Activated naive CD8-positive, alpha-beta T cell treated with anti-CD3 and anti-CD28 coated beads, Interleukin-2, amount 50 U/mL, for 24 hours (primary cell): Measurements from ENCODE around the gene WDFY4.

ENCODE experiments used
- ATAC-seq: fragments of 150-1000 bp; cut with Tn5 transposase; one replicate; pipeline ENCODE4 v1.10.0; 2021
- DNase-seq: peaks from one replicate; pipeline ENCODE4 v3.0.0; 2021
- H3K27ac Mint-ChIP-seq: one replicate; pipeline ENCODE4 v1.8.0; 2021; ENCODE audit warnings: mild to moderate bottlenecking, mixed read lengths
- H3K27me3 Mint-ChIP-seq: one replicate; pipeline ENCODE4 v1.8.0; 2021; ENCODE audit warnings: mixed read lengths
- H3K36me3 Mint-ChIP-seq: one replicate; pipeline ENCODE4 v1.8.0; 2021; ENCODE audit warnings: low read depth, mixed read lengths
- H3K4me1 Mint-ChIP-seq: one replicate; pipeline ENCODE4 v1.8.0; 2021; ENCODE audit warnings: mixed read lengths
- H3K4me3 Mint-ChIP-seq: one replicate; pipeline ENCODE4 v1.8.0; 2021; ENCODE audit warnings: mild to moderate bottlenecking, moderate library complexity, mixed read lengths
- H3K9me3 Mint-ChIP-seq: one replicate; pipeline ENCODE4 v1.8.0; 2021; ENCODE audit warnings: mixed read lengths

The WDFY4 gene

DNA sequence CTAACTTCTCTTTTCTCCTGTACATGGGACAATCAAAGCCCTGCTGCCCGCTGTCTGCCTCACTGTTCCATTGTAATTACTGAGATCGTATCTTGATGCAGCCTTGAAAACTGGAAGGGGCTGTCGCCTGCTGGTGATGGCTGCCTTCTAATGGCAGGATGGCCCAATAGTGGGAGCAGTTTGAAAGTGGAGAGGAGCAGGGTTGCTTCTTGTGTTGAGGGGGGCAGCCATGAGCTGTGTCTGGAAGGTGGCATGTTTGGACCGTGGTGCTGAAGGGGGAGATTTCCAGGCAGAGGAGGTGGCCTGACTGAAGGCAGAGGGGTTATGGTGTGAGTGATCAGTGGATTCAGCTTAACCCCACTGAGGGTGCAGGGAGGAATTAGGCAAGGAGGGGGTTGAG, 8.1 kb downstream of the WDFY4 start:
- no peak for ATAC-seq
- DNase-seq: no peak
- Mint-ChIP-seq H3K9me3 (no peaks in the 10 kb centered on the region), H3K4me1 (peaks cover 5% of the 10 kb centered on the region), H3K27me3 (no peaks in the 10 kb centered on the region), H3K27ac (no peak overlapping the region), H3K4me3 (no peak overlapping the region), H3K36me3 (no peaks in the 10 kb centered on the region)

DNA sequence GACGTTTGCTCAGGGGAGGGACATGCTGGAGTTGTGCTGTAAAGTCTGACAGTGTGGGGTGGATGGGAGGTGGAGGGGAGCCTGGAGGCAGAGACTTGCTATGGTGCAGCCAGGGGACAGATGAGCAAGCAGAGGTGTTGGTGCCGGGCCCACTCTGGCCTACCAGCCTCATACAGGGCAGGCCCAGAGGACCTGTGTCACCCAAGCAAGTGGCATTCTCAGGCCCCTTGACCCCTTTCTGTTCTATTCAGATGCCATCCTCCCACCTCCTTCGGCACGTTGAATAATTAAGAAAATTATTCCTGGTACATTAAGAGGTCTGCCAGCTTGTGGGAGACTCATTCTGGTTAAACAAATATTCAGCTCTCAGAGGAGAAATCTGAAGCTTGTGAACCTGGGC, 8.5 kb downstream of the WDFY4 start:
- DNase-seq: no peak
- no peaks in the 10 kb centered on the region for H3K27me3 Mint-ChIP-seq
- no peak overlapping the region for H3K27ac Mint-ChIP-seq
- peaks cover 5% of the 10 kb centered on the region for H3K4me1 Mint-ChIP-seq
- no peaks in the 10 kb centered on the region for H3K9me3 Mint-ChIP-seq
- no peaks in the 10 kb centered on the region for H3K36me3 Mint-ChIP-seq
- H3K4me3 Mint-ChIP-seq: no peak overlapping the region
- no peak for ATAC-seq

DNA sequence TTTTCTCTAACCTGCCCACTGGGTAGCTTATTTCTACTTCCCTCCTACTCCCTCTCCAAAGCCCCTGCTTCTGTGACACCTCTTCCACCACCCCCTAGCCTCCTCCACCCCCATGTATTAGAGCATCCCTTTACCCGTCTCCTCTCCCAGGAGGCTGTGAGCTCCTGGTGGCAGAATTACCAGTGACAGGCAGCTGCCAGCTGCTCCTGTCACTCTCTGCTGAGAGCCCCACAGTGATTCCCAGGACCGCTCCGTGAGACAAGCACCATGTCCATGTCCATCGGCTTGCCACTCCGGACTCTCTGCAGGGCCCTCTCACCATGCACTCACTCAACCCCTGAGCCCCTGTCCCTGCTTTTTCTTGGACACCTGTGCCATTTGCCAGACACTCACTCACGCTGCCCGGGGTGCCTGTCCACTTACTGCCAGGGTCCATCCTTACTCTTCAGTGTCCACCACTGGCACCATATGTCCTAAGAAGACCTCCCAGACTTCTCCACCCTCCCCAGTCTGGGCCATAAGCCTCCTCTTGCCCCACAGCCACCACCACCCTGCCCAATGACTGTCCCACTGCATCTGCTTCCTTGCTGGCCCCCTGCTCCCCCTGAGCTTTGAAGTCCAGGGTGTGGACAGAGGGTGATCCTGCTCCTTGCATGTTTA, 9.8 kb downstream of the WDFY4 start:
- ATAC-seq: no peak
- no peaks in the 10 kb centered on the region for H3K9me3 Mint-ChIP-seq
- no peak overlapping the region for H3K27ac Mint-ChIP-seq
- no peaks in the 10 kb centered on the region for H3K36me3 Mint-ChIP-seq
- no peak overlapping the region for H3K4me3 Mint-ChIP-seq
- H3K4me1 Mint-ChIP-seq: peaks cover 5% of the 10 kb centered on the region
- DNase-seq: no peak
- no peaks in the 10 kb centered on the region for H3K27me3 Mint-ChIP-seq

DNA sequence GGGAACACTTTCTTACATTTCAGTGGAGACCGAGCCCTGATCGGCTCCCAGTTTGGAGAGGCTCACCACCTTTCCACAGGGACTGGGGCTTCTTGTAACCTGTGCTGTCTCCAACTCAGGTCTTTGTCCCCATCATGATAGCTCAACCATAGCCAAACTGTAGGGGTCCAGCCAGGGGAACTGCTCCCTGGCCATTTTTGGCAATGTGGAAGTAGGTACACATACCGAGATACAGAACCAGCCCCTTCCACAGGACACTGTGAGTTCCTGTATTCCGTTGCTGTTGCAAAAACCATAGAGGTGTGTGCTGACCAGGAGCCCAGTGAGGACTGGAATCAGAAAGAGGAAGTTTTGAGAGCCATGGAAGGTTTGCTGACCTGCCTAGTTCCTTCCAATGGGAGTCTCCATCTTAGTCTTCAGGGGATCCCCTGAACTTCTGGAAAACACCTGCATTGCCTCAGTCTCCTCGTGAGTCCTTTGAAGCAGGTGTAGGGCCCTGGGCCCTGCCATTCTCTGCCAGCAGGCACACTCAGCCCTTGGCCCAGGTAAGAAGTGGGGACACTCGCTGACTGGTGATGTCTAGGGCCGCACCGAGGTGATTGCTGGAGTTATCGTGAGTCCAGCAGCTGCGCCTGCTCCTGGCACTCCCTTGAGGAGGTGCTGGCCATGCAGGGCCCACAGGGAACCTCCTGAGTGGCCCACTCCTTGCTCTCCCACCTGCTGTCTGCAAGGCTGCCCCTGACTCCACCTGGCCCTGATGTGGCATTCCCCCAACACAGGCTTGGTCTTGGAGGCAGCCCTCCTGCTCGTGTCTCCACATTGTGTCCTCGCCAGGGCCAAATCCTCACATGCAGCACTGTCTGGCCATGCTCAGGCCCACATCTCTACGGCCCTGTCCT, 11.2 kb downstream of the WDFY4 start:
- Mint-ChIP-seq H3K27me3 (no peaks in the 10 kb centered on the region), H3K27ac (no peak overlapping the region), H3K4me1 (peaks cover 5% of the 10 kb centered on the region), H3K9me3 (no peaks in the 10 kb centered on the region), H3K4me3 (no peak overlapping the region), H3K36me3 (no peaks in the 10 kb centered on the region)
- ATAC-seq: no peak
- no peak for DNase-seq

DNA sequence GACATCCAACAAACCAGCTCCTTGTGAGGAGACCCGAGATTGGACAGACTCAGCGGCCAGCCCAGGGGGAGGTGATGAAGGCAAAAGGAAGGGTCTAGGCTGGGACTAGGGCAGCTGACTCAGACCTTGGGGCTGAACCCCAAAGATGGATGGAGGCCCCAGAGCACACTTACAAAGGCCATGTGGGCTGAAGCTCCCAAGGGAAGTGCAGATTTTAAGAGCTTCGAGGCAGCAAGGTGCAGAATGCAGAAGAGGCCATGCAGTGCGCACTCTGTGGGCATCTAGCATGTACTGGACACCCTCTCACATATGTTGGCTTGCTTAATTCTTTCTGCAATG, 11.8 kb downstream of the WDFY4 start:
- Mint-ChIP-seq H3K27me3 (no peaks in the 10 kb centered on the region), H3K36me3 (no peaks in the 10 kb centered on the region), H3K4me1 (peaks cover 5% of the 10 kb centered on the region), H3K27ac (no peak overlapping the region), H3K9me3 (no peaks in the 10 kb centered on the region), H3K4me3 (no peak overlapping the region)
- DNase-seq: no peak
- no peak for ATAC-seq

DNA sequence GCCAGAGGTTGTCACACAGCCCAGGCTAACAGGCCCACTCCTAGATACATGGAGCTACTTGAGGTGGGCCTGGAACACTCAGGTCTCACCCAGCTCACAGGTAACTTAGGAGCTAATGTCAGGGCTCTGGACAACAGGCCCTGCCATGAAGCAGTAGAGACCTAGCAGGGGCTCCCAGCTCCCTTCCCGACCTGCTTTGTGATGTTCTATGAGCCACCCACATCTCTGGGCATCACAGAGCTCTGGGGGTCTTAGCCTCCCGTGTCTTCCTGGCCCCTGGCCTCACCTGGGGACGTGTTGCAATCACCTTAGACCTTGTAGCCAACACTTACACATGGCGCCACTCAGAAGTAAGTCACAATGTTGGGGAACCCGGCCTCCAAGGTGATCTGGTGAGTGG, 12.4 kb downstream of the WDFY4 start:
- Mint-ChIP-seq H3K27ac (no peak overlapping the region), H3K27me3 (no peaks in the 10 kb centered on the region), H3K4me1 (peaks cover 5% of the 10 kb centered on the region), H3K4me3 (no peak overlapping the region), H3K9me3 (no peaks in the 10 kb centered on the region), H3K36me3 (no peaks in the 10 kb centered on the region)
- DNase-seq (no peak), ATAC-seq (no peak)

DNA sequence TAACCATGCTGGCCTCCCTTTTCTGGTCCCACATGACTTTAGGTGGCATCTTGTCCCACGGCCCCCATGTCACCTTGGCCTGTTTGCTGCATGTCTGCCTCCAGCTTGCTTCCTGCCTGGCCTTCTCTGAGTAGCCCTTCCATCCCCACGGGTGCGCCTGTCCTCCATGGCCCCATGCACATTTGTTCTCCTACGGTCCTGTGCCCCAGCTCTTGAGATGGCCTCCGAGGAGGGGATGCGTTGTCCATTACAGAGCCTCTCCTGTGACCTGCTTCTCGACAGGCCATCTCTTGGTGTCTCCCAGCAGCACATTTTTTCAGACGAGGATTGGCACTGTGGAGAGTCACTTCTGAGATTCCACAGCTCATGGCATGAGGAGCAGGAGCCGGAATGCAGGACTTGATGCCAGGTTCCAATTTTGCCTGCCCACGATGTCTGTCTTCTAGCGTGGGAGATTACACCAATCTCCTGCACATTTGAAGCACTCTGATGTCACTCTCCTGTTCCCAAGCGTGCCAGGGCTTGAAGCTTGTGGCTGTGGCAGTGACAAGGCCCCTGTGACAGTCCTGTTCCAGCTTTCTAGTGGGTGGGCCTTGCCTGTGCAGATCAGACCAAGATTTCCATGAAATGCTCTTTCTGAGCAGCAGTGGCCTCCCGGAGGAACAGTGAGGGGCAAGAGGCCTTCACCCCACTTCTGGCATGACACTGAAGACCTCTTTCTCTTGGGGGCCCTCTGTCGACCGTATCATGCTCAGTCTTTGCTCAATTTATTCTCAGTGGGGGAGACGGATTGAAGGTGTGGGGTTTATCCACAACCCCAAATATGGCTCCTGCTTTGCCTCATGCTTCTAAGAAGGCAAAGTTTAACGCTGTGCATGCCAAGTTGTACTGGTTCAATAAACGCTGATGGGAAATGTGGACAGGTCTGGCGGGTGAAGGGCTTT, 13.4 kb downstream of the WDFY4 start:
- H3K27me3 Mint-ChIP-seq: no peaks in the 10 kb centered on the region
- DNase-seq (no peak), ATAC-seq (no peak)
- no peak overlapping the region for H3K27ac Mint-ChIP-seq
- no peak overlapping the region for H3K4me3 Mint-ChIP-seq
- H3K9me3 Mint-ChIP-seq: no peaks in the 10 kb centered on the region
- H3K36me3 Mint-ChIP-seq: no peaks in the 10 kb centered on the region
- H3K4me1 Mint-ChIP-seq: peaks cover 4% of the 10 kb centered on the region

DNA sequence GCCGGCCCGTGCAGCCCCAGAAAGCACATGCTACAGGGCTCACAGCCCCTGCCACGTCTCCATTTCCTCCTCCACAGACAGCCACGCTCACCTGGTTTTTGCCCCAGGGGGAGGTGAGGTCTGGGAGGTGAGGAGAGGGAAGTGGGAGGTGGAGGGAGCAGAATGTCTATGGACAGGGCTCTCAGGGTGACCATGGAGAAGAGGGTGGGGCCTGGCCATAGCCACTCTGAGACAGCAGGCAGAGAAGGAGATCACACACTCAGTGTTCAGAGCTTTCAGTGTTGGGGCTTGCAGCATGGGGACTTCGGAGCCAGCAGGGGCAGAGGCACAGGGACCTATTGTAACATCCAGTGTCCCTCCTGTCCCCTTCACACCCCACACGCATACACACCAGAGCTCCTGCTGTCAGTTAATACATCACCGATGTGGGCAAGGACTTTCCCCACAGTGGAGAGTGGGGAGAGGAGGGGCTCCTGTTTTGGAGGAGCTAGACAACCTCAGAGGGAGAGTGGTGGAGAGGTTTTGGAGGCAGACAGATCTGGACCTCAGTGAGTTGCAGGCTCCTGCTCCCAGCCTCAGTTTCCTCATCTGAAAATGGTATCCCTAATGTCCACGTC, 14.4 kb downstream of the WDFY4 start:
- no peaks in the 10 kb centered on the region for H3K36me3 Mint-ChIP-seq
- H3K4me3 Mint-ChIP-seq: no peak overlapping the region
- H3K9me3 Mint-ChIP-seq: no peaks in the 10 kb centered on the region
- peaks cover 4% of the 10 kb centered on the region for H3K4me1 Mint-ChIP-seq
- no peaks in the 10 kb centered on the region for H3K27me3 Mint-ChIP-seq
- DNase-seq: no peak
- no peak overlapping the region for H3K27ac Mint-ChIP-seq
- ATAC-seq: no peak

DNA sequence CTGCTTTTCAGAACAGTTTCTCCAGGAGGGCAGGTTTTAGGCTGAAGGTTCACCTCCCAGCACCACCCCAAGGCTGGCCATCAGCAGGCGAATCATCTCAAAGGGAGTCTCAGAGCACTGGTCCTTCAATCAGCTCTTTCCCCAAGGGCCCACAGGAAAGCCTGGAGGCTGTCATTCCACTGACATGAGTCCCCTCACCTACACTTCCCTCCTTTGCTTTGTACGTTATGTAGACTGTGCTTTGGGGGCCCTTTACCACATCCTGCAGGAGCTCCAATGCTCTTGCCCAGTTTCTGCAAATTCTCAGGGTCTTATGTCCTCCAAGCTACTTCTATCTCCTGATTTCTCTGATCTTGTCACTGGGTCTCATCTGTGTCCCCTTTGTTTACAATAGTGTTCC, 15.4 kb downstream of the WDFY4 start:
- no peaks in the 10 kb centered on the region for H3K27me3 Mint-ChIP-seq
- H3K4me1 Mint-ChIP-seq: peaks cover 4% of the 10 kb centered on the region
- H3K9me3 Mint-ChIP-seq: no peaks in the 10 kb centered on the region
- no peak overlapping the region for H3K27ac Mint-ChIP-seq
- H3K4me3 Mint-ChIP-seq: no peak overlapping the region
- H3K36me3 Mint-ChIP-seq: no peaks in the 10 kb centered on the region
- ATAC-seq (no peak), DNase-seq (no peak)

DNA sequence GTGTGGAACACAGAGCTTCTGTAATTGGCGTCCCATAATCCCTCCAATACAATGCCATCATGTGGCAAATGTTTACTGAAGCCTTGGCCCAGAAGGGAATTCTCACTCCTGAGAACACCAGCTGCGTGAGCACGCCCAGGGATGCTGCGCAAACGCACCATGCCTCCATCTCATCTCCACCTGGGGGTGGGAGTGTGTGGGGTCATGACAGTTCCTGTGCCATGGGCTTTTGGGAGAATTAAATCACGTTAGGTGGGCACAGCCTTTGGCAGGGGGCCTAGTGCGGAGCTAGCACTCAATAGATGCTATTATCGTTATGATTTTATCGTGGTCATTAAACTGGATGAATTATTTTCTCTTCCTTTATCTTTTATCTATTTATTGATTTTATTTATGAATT, 15.8 kb downstream of the WDFY4 start:
- H3K4me1 Mint-ChIP-seq: peaks cover 2% of the 10 kb centered on the region
- DNase-seq (no peak), ATAC-seq (no peak)
- no peak overlapping the region for H3K4me3 Mint-ChIP-seq
- H3K36me3 Mint-ChIP-seq: no peaks in the 10 kb centered on the region
- H3K9me3 Mint-ChIP-seq: no peaks in the 10 kb centered on the region
- no peaks in the 10 kb centered on the region for H3K27me3 Mint-ChIP-seq
- H3K27ac Mint-ChIP-seq: no peak overlapping the region

DNA sequence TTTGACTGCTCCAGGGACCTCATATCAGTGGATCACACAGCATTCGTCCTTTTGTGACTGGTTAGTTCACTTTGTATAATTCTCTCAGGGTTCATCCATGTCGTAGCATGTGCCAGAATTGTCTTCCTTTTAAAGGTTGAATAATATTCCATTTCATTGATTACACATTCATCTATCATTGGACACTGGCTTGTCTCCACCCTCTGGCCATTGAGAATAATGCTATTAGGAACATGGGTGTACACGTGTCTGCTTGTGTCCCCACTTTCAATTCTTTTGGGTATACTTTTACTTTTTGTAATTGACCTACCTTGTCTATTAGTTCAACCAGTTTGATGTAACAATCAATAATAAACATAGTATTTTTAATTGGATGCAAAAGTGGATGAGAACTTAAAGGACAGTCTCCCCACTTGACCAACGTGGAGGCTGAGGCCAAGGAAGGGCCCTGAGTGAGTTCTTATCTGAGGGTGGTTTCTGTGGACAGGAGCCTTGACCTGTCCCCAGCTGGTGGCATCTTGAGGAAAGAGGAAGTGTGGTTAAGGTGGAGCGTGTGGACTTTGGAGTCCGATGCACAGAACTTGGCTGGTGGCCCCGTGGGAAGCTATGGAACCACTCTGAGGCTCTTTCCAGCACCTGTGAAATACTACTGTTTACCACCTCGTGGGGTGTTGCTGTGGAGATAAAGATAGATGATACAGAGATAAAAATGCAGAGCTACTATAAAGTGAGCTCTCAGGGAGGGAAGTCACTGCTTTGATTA, 16.6 kb downstream of the WDFY4 start:
- Mint-ChIP-seq H3K4me1 (no peaks in the 10 kb centered on the region), H3K9me3 (no peaks in the 10 kb centered on the region), H3K4me3 (no peak overlapping the region), H3K27ac (no peak overlapping the region), H3K27me3 (no peaks in the 10 kb centered on the region), H3K36me3 (no peaks in the 10 kb centered on the region)
- ATAC-seq (no peak), DNase-seq (no peak)

DNA sequence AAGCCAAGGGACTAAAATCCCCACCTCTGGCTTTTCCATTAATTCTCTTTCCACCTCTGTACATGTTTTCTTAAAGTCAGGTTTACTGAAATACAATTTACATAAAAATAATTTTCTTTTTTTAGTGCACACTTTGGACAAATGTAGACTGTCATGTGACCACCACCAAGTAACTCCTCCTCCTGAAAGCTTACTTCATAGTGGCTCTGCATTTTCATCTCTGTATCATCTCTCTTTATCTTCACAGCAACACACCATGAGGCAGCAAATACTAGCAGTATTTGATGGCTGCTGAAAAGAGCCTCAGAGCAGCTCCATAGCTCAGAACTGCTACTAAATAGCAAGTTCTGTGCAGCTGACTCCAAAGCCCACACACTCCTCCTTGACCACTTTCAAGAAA, 17.3 kb downstream of the WDFY4 start:
- H3K36me3 Mint-ChIP-seq: no peaks in the 10 kb centered on the region
- no peak overlapping the region for H3K27ac Mint-ChIP-seq
- DNase-seq: no peak
- peaks cover 2% of the 10 kb centered on the region for H3K4me1 Mint-ChIP-seq
- H3K9me3 Mint-ChIP-seq: no peaks in the 10 kb centered on the region
- H3K27me3 Mint-ChIP-seq: no peaks in the 10 kb centered on the region
- ATAC-seq: no peak
- no peak overlapping the region for H3K4me3 Mint-ChIP-seq

DNA sequence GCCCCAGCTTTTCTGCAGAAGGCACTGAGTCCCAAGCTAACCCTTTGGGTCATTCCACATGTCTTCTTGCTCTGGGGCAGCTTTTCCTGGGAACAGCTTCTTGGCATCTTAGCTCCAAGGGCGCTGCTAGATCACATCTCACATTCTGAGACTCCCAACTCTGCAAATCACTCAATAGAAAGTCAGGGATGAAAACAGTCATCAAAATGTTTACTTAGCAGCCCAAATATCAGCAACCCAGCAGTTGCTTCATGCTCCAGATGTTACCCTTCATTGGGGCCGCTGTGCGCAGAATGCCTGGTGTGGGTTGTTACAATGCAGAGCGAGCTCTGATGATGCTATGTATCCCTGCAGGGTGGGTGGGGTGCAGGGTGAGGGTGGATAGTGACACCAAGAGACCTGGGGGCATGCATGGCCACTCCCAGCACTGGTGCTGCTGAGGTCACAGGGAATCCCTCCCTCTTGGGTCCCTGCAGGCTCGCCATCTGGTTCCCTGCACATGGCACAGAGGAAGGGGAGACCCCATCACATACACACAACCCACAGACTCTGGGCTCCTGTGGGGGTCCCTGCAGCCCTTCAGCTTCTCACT, 19.0 kb downstream of the WDFY4 start:
- Mint-ChIP-seq H3K4me1 (peaks cover 3% of the 10 kb centered on the region), H3K27ac (no peak overlapping the region), H3K27me3 (no peaks in the 10 kb centered on the region)

More for the DNA sequence above, 19.0 kb downstream of the WDFY4 start:
- no peaks in the 10 kb centered on the region for H3K36me3 Mint-ChIP-seq
- DNase-seq (no peak), ATAC-seq (no peak)
- no peaks in the 10 kb centered on the region for H3K9me3 Mint-ChIP-seq
- no peak overlapping the region for H3K4me3 Mint-ChIP-seq
